ENCODE data around the gene ARGFX. TPM values are rescaled to one million over a fixed set of nuclear protein-coding genes. Genes with fewer than 3 reads are reported as not detected.

Gene ARGFX
- total and polyA plus RNA-seq, 2 of the 8 experiments (the other 6 are each of a cell fraction or from before 2014, with no cell fraction given), result not detected

- no peak; the same call in 1 of the 2 replicates for TF ChIP-seq E2F6 (IDR thresholded peaks at IDR 0.05)
- TF ChIP-seq BRCA1 (IDR thresholded peaks at IDR 0.05; ENCODE audit: low read depth, low read length), result no peak
- peak; percentile 86 for TF ChIP-seq TBP (IDR thresholded peaks at IDR 0.05; ENCODE audit: low read depth, low read length)
- TF ChIP-seq SAP30 (IDR thresholded peaks at IDR 0.05; ENCODE audit: insufficient read depth, insufficient replicate concordance, low read length), result peak; percentile 95
- TF ChIP-seq SIN3A (conservative IDR thresholded peaks at IDR 0.05 in 1 of 2, IDR thresholded peaks at IDR 0.05 in 1 of 2; ENCODE audit: low read depth in 1 of 2, low read length in 2 of 2), result peak in 1 of 2 experiments; percentile 93; a peak in 2 of 4 replicates
- no peak for TF ChIP-seq MAX (IDR thresholded peaks at IDR 0.05)
- 0 out of 2 replicates have a peak, but pooled peaks have one; percentile 37 for TF ChIP-seq SP1 (IDR thresholded peaks at IDR 0.05; ENCODE audit: low read depth, low read length)
- peak; percentile 66 to 88 for TF ChIP-seq POLR2A (IDR thresholded peaks at IDR 0.05; ENCODE audit: control extremely low read depth in 1 of 2, low read depth in 2 of 2, low read length in 2 of 2)
- no peak for TF ChIP-seq CBX8 (IDR thresholded peaks at IDR 0.05; ENCODE audit: borderline replicate concordance, low read depth, low read length)
- TF ChIP-seq TEAD4 (IDR thresholded peaks at IDR 0.05; ENCODE audit: low read depth, low read length), result no peak
- no peak for TF ChIP-seq CHD1 (IDR thresholded peaks at IDR 0.05; ENCODE audit: low read depth, low read length)
Measured at GRCh38 chr3:121545574-121546455, 21.9 kb upstream of the ARGFX start, which contains the start of gene POLQ (continued).

All from H1 (cell line).